GM18517 (cell line): ENCODE measurements around the gene SLC37A4.
A peak's percentile ranks its signal among the peaks of the same experiment; 100 is the strongest.
"Not testable (repeated sequence)": the region's sequence is repeated elsewhere in the genome, so short reads cannot be mapped to it uniquely, and the experiment has no call there.

Source experiments
- ATAC-seq: cut with Tn5 transposase; IDR thresholded peaks from one replicate; pipeline ENCODE4 v1.9.1; 2021; ENCODE audit warnings: mild to moderate bottlenecking, moderate library complexity; ENCODE audit not compliant: unreplicated experiment

Gene SLC37A4

DNA sequence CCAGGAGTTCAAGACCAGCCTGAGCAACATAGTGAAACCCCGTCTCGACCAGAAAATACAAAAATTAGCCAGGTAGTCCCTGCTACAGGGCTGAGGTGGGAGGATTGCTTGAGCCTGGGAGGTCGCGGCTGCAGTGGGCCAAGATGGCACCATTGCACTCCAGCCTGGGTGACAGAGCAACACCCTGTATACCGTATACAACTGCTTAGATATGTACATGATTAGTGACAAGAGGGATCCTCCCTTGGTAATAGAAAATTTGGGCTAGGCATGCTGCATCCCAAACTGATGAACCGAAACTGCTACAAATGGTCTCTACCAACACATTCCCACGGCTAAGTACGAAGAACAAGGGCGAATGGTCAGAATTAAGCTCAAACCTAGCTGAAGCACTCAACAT lies 12.2 kb upstream of the SLC37A4 start:
- ATAC-seq, result no peak

- no peak for ATAC-seq
Observed at GRCh38 chr11:119041821-119042514, 11.3 kb upstream of the SLC37A4 start.

DNA sequence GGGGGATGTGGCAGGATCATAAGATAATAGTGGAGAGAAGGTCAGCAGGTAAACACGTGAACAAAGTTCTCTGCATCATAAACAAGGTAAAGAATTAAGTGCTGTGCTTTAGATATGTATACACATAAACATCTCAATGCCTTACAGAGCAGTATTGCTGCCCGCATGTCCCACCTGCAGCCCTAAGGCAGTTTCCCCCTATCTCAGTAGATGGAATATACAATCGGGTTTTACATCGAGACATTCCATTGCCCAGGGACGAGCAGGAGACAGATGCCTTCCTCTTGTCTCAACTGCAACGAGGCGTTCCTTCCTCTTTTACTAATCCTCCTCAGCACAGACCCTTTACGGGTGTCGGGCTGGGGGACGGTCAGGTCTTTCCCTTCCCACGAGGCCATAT lies 8.8 kb upstream of the SLC37A4 start:
- not testable (repeated sequence) for ATAC-seq

GRCh38 chr11:119038884-119039283 lies 8.2 kb upstream of the SLC37A4 start:
- ATAC-seq, result no peak

GRCh38 chr11:119034813-119035212 lies 4.1 kb upstream of the SLC37A4 start:
- ATAC-seq, result no peak

- ATAC-seq, result not testable (repeated sequence)
Observed at GRCh38 chr11:119033421-119033820, 2.7 kb upstream of the SLC37A4 start.

DNA sequence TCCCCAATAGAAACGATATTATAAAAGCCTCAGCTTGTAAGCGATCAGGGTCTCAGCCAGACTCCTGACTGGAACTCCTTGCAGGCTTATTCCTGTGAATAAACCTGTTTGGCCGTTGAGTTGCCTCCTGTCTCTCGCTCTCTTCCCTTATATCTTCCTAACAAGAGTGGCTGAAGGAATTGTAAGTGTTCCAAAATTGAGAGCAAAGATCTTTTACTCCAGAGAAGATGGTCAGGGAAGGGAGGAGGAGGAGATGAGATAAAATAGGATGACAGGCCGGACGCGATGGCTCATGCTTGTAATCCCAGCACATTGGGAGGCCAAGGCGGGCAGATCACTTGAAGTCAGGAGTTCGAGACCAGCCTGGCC lies 1.2 kb upstream of the SLC37A4 start:
- no peak for ATAC-seq

- ATAC-seq, result peak; percentile 10
Observed at GRCh38 chr11:119030029-119030328, 698 bp downstream of the SLC37A4 start.

DNA sequence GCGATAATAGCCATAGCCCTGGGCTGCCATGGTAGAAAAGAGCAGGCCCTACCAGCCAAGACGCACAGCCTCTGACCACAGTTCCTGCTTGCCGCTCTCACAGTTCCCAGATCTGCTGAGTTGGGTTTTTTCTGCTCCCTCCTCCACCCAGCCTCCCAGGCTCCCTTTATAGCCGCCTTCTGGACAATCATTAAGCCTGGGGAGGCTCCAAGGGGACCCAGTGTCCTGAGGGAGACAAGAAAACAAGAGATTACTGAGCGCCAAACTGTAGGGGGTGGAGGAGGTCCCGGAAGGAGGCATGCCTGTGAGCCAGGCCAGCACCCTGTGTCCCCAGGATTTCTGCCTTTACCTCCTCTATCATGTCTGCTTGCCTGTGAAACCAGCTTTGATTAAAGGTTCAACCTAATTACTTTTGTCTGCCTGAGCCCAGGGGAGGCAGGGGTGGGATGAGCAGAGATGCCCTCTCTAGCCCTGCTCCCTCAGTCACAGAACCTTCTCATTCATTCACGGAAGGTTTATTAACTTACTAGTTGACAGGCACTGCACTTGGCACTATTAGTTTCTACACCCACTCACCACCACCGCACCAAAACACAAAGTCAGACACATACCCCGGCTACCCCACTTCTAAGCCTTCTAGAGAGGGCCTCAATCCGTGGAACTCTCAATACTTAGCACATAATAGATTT lies 1.2 kb downstream of the SLC37A4 start:
- ATAC-seq, result peak; percentile 28

- no peak for ATAC-seq
Observed at GRCh38 chr11:119029069-119029339, 1.7 kb downstream of the SLC37A4 start.

- ATAC-seq, result no peak
Observed at GRCh38 chr11:119028346-119029068, 2.2 kb downstream of the SLC37A4 start.

DNA sequence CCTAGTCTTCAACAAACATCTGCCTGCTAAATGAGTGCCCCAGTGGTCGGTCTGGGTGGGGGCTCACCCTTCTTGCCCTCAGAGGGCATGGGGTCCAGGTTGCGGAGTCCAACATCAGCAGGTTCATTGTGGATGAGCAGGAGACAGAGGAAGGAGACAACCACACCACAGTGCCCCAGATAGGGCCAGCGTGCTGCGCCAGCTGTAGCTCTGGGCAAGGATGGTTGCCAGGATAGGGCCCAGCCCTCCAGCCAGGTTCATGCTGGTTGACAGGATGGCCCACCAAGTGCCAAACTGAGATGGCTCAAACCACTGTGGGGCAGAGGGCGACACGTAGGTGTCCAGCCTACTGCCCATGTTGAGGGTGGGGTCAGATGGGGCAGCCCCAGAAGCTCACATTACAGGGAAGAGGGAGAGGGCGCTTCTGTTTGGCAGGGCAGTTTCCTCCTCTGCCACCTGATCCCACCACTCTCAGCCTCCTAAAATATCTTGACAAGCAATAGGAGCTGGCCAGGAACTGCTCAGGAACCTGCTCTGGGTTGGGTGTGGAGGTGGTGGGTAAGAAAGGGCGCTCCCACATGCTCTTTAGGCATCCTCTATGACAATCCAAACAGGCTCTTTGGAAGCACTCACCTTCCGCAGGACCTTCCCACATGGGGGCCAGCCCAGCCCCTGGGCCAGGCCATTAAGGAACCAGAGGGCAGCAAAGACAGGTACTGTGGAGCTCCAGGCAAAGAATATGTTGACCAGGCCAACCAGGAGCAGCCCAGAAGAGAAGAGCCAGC lies 2.9 kb downstream of the SLC37A4 start:
- ATAC-seq, result no peak

- ATAC-seq, result no peak
Observed at GRCh38 chr11:119026970-119027369, 3.7 kb downstream of the SLC37A4 start.

DNA sequence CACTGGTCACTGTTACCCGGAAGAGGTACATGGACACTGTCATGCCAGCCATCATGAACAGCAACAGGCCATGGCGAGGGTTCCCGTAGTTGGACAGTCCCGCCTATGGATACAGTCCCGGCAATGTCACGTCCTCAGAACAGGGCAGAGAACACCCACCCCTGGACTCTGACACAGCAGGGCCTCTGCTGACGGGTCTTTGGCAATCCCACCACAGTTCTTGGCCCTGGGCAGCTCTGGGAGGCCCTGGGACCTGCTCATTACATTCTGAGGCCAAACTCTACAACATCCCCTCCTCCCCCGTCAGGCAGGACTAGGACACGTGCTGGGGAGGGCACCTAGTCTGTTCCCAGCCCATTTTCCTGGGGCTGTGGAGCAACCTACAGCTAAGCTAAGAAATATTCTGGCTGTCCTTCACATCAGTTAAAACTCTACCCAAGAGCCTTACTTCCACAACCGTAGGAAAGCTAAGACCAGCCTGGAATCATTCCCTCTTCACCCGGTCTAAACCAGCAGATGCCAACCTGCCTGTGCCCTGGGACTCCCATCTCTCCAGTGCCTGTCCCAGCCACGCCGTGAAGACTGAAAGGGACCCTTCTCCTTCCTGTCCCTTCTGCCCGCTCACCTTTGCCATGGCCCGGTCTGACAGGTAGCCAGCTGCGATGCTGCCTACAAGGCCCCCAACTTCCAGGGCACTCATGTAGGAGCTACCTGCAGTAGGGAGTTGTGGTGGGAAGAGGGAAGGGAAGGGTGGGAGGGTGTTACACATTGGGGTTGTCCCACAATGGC lies 4.5 kb downstream of the SLC37A4 start:
- ATAC-seq, result no peak

DNA sequence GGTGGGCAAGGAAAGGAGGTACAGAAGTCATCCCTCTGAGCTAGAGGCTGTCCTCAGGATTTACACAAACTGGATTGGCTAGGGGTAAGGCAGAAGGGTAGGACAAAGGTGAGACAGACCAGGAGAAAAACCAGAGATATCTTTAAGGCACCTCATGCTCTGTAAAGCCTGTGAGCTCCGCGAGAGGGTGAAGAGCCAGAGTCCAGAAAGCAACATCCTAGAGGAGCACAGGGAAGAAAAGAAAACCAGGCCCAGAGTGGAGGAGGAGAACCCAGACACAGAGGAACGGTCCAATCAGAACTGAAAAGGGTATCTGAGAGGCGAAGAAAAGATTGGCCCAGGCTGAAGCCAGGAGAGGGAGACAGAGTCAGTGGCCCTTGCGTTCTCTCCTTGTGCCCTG lies 5.1 kb downstream of the SLC37A4 start:
- no peak for ATAC-seq

DNA sequence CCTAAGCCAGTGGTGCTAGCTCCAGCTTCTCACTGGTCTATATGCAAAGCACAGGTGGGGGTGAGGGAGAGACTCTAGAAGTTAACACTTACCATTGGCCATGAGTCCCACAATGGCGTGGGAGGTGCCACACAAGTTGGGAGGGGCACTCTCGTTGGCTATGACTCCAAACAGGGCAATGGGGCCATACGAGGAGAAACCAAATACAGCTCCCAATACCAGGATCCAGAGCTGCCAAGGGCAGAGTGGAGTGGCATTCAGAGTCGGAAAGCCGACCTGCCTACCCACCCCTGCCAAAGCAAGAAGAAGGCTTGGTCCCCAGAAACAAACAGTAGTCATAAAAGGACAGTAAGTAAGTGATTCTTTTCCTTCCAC lies 5.6 kb downstream of the SLC37A4 start:
- ATAC-seq, result no peak

DNA sequence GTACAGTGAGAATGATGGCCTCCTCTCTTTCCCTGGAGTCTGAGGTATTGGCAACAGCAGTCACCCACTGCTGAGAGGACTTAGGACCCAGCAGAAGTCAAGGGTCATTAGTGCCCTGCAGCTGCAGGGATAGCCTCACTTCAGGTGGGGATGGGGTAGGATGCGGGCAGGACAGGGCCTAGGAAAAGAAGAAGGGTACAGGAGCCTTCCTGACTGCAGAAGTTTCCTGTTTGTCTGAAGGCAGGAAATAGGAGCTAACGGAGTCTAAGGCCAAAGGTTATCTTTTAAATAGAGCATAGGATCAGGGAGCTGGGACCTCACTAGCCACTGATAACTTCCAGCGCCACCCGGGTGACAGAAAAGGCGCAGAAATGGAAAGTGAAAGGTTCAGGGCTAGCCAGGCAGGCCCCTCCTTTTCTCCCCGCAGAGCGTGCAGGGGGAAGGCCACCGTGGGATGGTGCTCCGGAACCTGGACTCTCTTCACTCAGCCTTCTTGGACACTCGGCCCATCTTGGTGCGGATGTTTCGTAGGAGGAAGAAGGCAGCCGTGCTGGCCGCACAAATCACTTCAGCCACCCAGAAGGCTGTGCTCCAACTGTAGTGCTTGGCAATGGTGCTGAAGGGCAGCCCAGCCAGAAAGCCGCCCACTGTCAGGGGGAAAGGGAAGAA lies 6.1 kb downstream of the SLC37A4 start:
- ATAC-seq, result no peak

DNA sequence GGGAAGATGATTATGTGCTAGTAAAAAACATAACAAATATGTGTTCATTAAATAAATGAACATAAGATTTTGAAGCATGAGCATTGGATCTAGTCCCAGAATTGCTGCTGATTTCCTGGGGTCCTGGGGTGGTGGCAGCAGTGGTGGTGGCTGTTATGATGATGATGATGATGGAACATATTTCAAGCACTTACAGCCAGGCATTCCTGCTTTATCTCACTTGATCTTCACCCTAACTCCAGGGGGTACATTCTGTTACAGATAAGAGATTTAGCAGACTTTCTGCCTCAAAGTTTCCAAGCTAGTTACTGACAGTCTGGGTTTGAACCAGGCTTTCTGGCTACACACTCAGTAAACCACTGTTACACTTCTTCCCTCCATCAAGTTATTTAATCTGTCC lies 6.9 kb downstream of the SLC37A4 start:
- no peak for ATAC-seq

- ATAC-seq, result no peak
Observed at GRCh38 chr11:119021631-119022030, 9.0 kb downstream of the SLC37A4 start.

- ATAC-seq, result no peak
Observed at GRCh38 chr11:119019996-119020395, 10.7 kb downstream of the SLC37A4 start.
